PFSK-1 (cell line): ENCODE results near the gene EIF2AK3.

Experiments used
- POLR2AphosphoS5 ChIP-seq: IDR thresholded peaks from 2 replicates; pipeline ENCODE4 v1.6.1; 2012; ENCODE audit warnings: low read depth, mild to moderate bottlenecking, control low read depth, low read length, moderate library complexity
- SIN3A ChIP-seq: IDR thresholded peaks from 2 replicates; pipeline ENCODE4 v1.6.1; 2012; ENCODE audit warnings: mild to moderate bottlenecking, low read length, moderate library complexity, borderline replicate concordance; ENCODE audit not compliant: insufficient read depth
- TF ChIP-seq, protein P1 (sequence below), 2 experiments: IDR thresholded peaks; 2 replicates each; pipeline versions ENCODE4 v1.6.1 to v1.8.0; 2011 to 2012; ENCODE audit warnings: low read depth in 2 of 2, low read length in 2 of 2, control low read depth in 1 of 2, inconsistent platforms in 1 of 2, mild to moderate bottlenecking in 1 of 2, moderate library complexity in 1 of 2; ENCODE audit not compliant: insufficient read depth in 1 of 2

DNA sequence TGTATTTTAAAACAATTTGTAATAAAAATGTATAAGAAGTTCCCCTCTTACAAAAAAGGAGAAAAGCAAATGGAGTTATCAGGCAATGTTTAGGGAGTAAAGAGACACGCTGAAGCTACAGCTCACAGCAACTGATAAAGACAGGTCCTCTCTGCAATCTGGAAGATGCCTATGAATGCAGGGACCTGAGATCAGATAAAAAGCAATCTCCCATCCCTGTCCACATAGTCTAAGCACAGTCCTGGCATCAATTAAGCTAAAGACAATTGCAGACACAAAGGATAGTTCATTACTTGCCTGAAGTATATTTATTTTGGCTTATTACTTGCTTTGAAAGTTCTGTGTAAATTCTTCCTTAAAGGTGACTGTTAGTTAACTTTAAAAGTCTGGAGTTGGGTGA lies 5.0 kb downstream of the EIF2AK3 start:
- TF ChIP-seq POLR2AphosphoS5 (no peak), SIN3A (no peak)
- TF ChIP-seq, protein P1, sequence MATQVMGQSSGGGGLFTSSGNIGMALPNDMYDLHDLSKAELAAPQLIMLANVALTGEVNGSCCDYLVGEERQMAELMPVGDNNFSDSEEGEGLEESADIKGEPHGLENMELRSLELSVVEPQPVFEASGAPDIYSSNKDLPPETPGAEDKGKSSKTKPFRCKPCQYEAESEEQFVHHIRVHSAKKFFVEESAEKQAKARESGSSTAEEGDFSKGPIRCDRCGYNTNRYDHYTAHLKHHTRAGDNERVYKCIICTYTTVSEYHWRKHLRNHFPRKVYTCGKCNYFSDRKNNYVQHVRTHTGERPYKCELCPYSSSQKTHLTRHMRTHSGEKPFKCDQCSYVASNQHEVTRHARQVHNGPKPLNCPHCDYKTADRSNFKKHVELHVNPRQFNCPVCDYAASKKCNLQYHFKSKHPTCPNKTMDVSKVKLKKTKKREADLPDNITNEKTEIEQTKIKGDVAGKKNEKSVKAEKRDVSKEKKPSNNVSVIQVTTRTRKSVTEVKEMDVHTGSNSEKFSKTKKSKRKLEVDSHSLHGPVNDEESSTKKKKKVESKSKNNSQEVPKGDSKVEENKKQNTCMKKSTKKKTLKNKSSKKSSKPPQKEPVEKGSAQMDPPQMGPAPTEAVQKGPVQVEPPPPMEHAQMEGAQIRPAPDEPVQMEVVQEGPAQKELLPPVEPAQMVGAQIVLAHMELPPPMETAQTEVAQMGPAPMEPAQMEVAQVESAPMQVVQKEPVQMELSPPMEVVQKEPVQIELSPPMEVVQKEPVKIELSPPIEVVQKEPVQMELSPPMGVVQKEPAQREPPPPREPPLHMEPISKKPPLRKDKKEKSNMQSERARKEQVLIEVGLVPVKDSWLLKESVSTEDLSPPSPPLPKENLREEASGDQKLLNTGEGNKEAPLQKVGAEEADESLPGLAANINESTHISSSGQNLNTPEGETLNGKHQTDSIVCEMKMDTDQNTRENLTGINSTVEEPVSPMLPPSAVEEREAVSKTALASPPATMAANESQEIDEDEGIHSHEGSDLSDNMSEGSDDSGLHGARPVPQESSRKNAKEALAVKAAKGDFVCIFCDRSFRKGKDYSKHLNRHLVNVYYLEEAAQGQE (IDR thresholded peaks at IDR 0.05; ENCODE audit: insufficient read depth in 1 of 2, low read depth in 2 of 2, low read length in 2 of 2): no peak
